Neural progenitor cell (in vitro differentiated cells): ENCODE data around the gene ABCA10. TPM values are rescaled to one million over a fixed set of nuclear protein-coding genes. Genes with fewer than 3 reads are reported as not detected.

ENCODE experiments used
- DNase-seq: peaks from one replicate; pipeline ENCODE4 v3.0.0-alpha.2; 2016; ENCODE audit warnings: low spot score
- H2AFZ ChIP-seq: fragments of 200-600 bp; sonication (generic); replicated peaks from 2 replicates; pipeline ENCODE4 v1.6.1; 2016; ENCODE audit warnings: antibody characterized with exemption
- H3F3A ChIP-seq: fragments of 200-600 bp; sonication (generic); 2 replicates; pipeline ENCODE4 v1.6.1; 2016; ENCODE audit warnings: antibody characterized with exemption, low read depth
- H3K27ac ChIP-seq: fragments of 200-600 bp; sonication (generic); 2 replicates; pipeline ENCODE4 v1.5.1; 2016; ENCODE audit warnings: mild to moderate bottlenecking
- H3K27me3 ChIP-seq: fragments of 200-600 bp; sonication (generic); 2 replicates; pipeline ENCODE4 v1.6.1; 2016; ENCODE audit warnings: mild to moderate bottlenecking, moderate library complexity
- H3K36me3 ChIP-seq: fragments of 200-600 bp; sonication (generic); 2 replicates; pipeline ENCODE4 v1.5.1; 2016
- H3K4me1 ChIP-seq: fragments of 200-600 bp; sonication (generic); 2 replicates; pipeline ENCODE4 v1.6.1; 2016; ENCODE audit warnings: mixed run types
- H3K4me2 ChIP-seq: fragments of 200-600 bp; sonication (generic); 2 replicates; pipeline ENCODE4 v1.6.1; 2016
- H3K4me3 ChIP-seq: fragments of 200-600 bp; sonication (generic); 2 replicates; pipeline ENCODE4 v1.5.1; 2016
- H3K79me2 ChIP-seq: fragments of 200-600 bp; sonication (generic); 2 replicates; pipeline ENCODE4 v1.6.1; 2016; ENCODE audit warnings: low read depth
- H3K9ac ChIP-seq: fragments of 200-600 bp; sonication (generic); 2 replicates; pipeline ENCODE4 v1.6.1; 2016
- H3K9me3 ChIP-seq: fragments of 200-600 bp; sonication (generic); 2 replicates; pipeline ENCODE4 v1.5.1; 2016; ENCODE audit warnings: low read depth
- H4K20me1 ChIP-seq: fragments of 200-600 bp; sonication (generic); 2 replicates; pipeline ENCODE4 v1.6.1; 2016; ENCODE audit warnings: low read depth
- H3K27ac Mint-ChIP-seq: 3 replicates; pipeline ENCODE4 v1.8.0; 2021; ENCODE audit warnings: mixed read lengths
- H3K27me3 Mint-ChIP-seq: 2 replicates; pipeline ENCODE4 v1.8.0; 2022; ENCODE audit warnings: low read depth, mild to moderate bottlenecking, inconsistent platforms, moderate library complexity, mixed read lengths; ENCODE audit not compliant: insufficient read depth
- H3K36me3 Mint-ChIP-seq: 3 replicates; pipeline ENCODE4 v1.8.0; 2021; ENCODE audit warnings: mixed read lengths
- H3K4me1 Mint-ChIP-seq: 3 replicates; pipeline ENCODE4 v1.8.0; 2021; ENCODE audit warnings: mixed read lengths
- H3K4me3 Mint-ChIP-seq: 3 replicates; pipeline ENCODE4 v1.8.0; 2021; ENCODE audit warnings: mild to moderate bottlenecking, moderate library complexity, mixed read lengths
- H3K9me3 Mint-ChIP-seq: 3 replicates; pipeline ENCODE4 v1.8.0; 2020; ENCODE audit warnings: mixed read lengths
- EZH2 ChIP-seq: fragments of 200-600 bp; sonication (generic); IDR thresholded peaks from 2 replicates; pipeline ENCODE4 v1.6.1; 2017; ENCODE audit warnings: antibody characterized with exemption, mild to moderate bottlenecking, moderate library complexity
- EZH2phosphoT487 ChIP-seq: fragments of 200-600 bp; sonication (generic); IDR thresholded peaks from 2 replicates; pipeline ENCODE4 v1.6.1; 2017; ENCODE audit warnings: antibody characterized with exemption
- total RNA-seq: library from RNA; depleted of rRNA; stranded (reverse); fragments of >200 nt; gene quantifications from 2 replicates; pipeline ENCODE4 v1.2.3, GENCODE V29; 2015; ENCODE audit warnings: low replicate concordance
- TF ChIP-seq, protein P1 (sequence below): fragments of 200-600 bp; sonication (generic); IDR thresholded peaks from 2 replicates; pipeline ENCODE4 v1.5.1; 2017; ENCODE audit warnings: antibody characterized with exemption, mild to moderate bottlenecking

The ABCA10 gene
- total RNA-seq, 1 donor from 2014 or later: 0.21 TPM

DNA sequence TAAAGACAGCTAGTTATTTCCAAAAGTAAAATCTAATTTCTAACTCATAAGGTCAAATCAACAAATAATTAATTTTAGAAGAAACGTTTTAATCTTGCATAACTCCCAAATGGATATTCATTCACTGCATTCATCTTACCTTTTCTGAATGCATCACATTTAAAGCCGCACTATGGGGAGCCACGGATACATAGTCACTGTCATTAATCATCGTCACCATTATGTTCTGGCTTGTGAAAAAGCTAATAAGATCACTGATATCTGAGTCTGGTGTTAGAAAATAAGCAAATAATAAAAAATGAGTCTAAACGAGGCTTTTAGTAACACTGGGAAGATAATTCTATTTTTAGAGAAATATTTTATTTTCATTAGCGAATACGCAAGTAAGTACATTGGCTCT lies 42.4 kb upstream of the ABCA10 start:
- H3K27ac Mint-ChIP-seq: no peak overlapping the region
- no peaks in the 10 kb centered on the region for H4K20me1 ChIP-seq
- peaks cover 3% of the 10 kb centered on the region for H3K9me3 Mint-ChIP-seq

DNA sequence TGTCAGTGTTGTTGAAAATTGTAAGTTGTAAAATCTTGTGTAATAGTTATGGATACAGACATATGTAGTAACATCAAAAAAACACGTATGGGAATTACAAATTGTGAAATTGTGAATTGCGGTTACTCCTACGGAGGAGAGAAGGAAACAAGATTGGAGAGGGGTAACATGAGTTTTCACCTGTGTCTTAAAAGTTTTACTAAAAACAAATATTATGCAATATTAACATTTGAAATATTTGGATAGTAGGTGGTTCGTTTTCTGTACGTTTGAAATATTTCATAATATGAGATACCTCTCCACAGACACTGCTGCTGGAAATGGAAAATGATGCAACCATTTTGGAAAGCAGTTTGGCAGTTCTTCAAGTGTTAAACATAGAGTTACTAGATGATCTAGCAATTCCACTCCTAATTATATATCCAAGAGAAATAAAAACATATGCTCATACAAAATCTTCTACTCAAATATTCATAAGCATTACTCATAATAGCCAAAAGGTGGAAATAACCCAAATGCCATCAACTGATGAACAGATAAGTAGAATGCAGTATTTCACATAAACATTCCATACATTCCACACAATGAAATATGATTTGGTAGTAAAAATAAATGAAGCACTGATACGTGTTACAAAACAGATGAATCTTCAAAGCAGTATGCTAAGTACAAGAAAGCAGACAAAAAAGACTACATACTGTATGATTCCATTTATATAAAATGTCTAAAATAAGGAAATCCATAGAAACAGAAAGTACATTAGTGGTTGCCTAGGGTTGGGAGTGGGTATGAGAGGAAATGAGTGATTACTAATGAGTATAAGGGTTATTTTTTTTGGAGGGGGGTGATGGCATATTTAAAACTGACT lies 40.7 kb upstream of the ABCA10 start:
- TF ChIP-seq EZH2 (no peak), EZH2phosphoT487 (no peak)
- TF ChIP-seq, protein P1, sequence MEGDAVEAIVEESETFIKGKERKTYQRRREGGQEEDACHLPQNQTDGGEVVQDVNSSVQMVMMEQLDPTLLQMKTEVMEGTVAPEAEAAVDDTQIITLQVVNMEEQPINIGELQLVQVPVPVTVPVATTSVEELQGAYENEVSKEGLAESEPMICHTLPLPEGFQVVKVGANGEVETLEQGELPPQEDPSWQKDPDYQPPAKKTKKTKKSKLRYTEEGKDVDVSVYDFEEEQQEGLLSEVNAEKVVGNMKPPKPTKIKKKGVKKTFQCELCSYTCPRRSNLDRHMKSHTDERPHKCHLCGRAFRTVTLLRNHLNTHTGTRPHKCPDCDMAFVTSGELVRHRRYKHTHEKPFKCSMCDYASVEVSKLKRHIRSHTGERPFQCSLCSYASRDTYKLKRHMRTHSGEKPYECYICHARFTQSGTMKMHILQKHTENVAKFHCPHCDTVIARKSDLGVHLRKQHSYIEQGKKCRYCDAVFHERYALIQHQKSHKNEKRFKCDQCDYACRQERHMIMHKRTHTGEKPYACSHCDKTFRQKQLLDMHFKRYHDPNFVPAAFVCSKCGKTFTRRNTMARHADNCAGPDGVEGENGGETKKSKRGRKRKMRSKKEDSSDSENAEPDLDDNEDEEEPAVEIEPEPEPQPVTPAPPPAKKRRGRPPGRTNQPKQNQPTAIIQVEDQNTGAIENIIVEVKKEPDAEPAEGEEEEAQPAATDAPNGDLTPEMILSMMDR: no peak
- Histone ChIP-seq H3K4me1 (no peaks in the 10 kb centered on the region), H3K4me2 (no peak overlapping the region), H3K27ac (no peak overlapping the region), H3K9me3 (no peaks in the 10 kb centered on the region), H3F3A (no peaks in the 10 kb centered on the region), H3K4me3 (no peak overlapping the region), H3K36me3 (no peaks in the 10 kb centered on the region), H4K20me1 (no peaks in the 10 kb centered on the region), H2AFZ (no peak overlapping the region), H3K27me3 (no peaks in the 10 kb centered on the region), H3K9ac (no peak overlapping the region), H3K79me2 (no peaks in the 10 kb centered on the region)
- H3K4me1 Mint-ChIP-seq: no peaks in the 10 kb centered on the region
- no peaks in the 10 kb centered on the region for H3K36me3 Mint-ChIP-seq
- no peak overlapping the region for H3K4me3 Mint-ChIP-seq
- H3K27me3 Mint-ChIP-seq: no peaks in the 10 kb centered on the region
- H3K9me3 Mint-ChIP-seq: no peaks in the 10 kb centered on the region
- no peak overlapping the region for H3K27ac Mint-ChIP-seq
- DNase-seq: no peak

More for the DNA sequence above, 42.4 kb upstream of the ABCA10 start:
- H3K9me3 ChIP-seq: no peaks in the 10 kb centered on the region
- H3K27me3 ChIP-seq: no peaks in the 10 kb centered on the region
- DNase-seq: no peak
- H3K36me3 ChIP-seq: no peaks in the 10 kb centered on the region
- no peak overlapping the region for H3K4me2 ChIP-seq
- TF ChIP-seq EZH2: no peak
- TF ChIP-seq, protein P1: no peak
- no peak for TF ChIP-seq EZH2phosphoT487
- no peak overlapping the region for H2AFZ ChIP-seq
- H3K4me1 ChIP-seq: no peaks in the 10 kb centered on the region
- H3F3A ChIP-seq: no peaks in the 10 kb centered on the region
- H3K79me2 ChIP-seq: no peaks in the 10 kb centered on the region
- H3K27ac ChIP-seq: no peak overlapping the region
- H3K9ac ChIP-seq: no peak overlapping the region
- no peaks in the 10 kb centered on the region for H3K27me3 Mint-ChIP-seq
- H3K4me3 Mint-ChIP-seq: no peak overlapping the region
- H3K4me3 ChIP-seq: no peak overlapping the region
- no peaks in the 10 kb centered on the region for H3K4me1 Mint-ChIP-seq
- no peaks in the 10 kb centered on the region for H3K36me3 Mint-ChIP-seq

DNA sequence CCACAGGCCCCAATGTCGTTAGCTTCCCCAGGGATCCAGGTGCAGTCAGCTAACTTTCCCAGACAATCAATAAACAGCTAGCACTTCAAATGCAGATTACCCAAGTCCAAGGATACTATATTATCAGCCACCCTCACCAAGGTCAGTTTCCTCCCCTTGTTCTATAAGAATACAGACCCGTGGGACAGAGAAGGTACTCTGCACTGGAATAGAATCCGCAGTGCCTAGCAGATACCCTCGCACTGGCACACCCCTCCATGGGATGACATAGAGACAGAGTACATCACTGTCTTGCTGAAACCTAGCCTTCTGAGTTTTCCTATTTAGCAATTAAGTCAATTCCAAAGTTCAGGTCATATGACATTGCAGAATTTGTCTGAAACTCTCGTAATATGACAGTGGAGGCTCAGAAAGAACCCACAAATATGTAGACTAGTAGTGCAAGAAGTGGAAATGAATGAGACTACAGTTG lies 40.0 kb upstream of the ABCA10 start:
- TF ChIP-seq, protein P1: no peak
- H3K36me3 Mint-ChIP-seq: no peaks in the 10 kb centered on the region
- Histone ChIP-seq H3K4me1 (no peaks in the 10 kb centered on the region), H3F3A (no peaks in the 10 kb centered on the region), H3K27ac (no peak overlapping the region), H3K9me3 (no peaks in the 10 kb centered on the region), H4K20me1 (no peaks in the 10 kb centered on the region), H3K9ac (no peak overlapping the region), H3K79me2 (no peaks in the 10 kb centered on the region), H3K4me3 (no peak overlapping the region), H3K4me2 (no peak overlapping the region), H3K27me3 (no peaks in the 10 kb centered on the region), H3K36me3 (no peaks in the 10 kb centered on the region), H2AFZ (no peak overlapping the region)
- no peak overlapping the region for H3K4me3 Mint-ChIP-seq
- no peaks in the 10 kb centered on the region for H3K27me3 Mint-ChIP-seq
- no peak overlapping the region for H3K27ac Mint-ChIP-seq
- DNase-seq: no peak
- H3K4me1 Mint-ChIP-seq: no peaks in the 10 kb centered on the region
- no peaks in the 10 kb centered on the region for H3K9me3 Mint-ChIP-seq
